HepG2 (cell line): ENCODE results near the gene PLSCR4. TPM values are rescaled to one million over a fixed set of nuclear protein-coding genes. Genes with fewer than 3 reads are reported as not detected.

ENCODE experiments used
- ATAC-seq: fragments of 200-7000 bp; cut with Tn5 transposase; 3 replicates; pipeline ENCODE4 v1.9.1; 2020; ENCODE audit warnings: mild to moderate bottlenecking, moderate library complexity
- BruUV-seq: library from RNA; stranded (reverse); fragments of 400-500 nt; replicated peaks from 2 replicates; lab custom pipeline; 2021; lab: Mats Ljungman, UMichigan
- CTCF ChIA-PET: fragments of 300-600 bp; formaldehyde crosslinking; extraction: SDS; loops from one replicate; lab custom pipeline; 2021; ENCODE audit warnings: low total read pairs, inconsistent platforms, low intra/inter-chr PET ratio; lab: Yijun Ruan, JAX
- POLR2A ChIA-PET: fragments of 350-600 bp; sonication (Branson Sonifier 250); formaldehyde crosslinking; loops from one replicate; lab custom pipeline; 2020; ENCODE audit warnings: antibody characterized with exemption, inconsistent platforms; lab: Yijun Ruan, JAX
- DNase-seq: peaks from one replicate; pipeline ENCODE4 v3.0.0-alpha.2; 2015; ENCODE audit warnings: low spot score
- FAIRE-seq: peaks from 3 replicates; lab custom pipeline; 2011; peaks lifted over from hg19 to GRCh38; lab: Jason Lieb, UNC
- H2AFZ ChIP-seq: one replicate; pipeline ENCODE4 v1.6.1; 2011; ENCODE audit warnings: low read length, inconsistent platforms
- H3K27ac ChIP-seq: fragments of 300-600 bp; 3 replicates; pipeline ENCODE4 v1.8.0; 2011; ENCODE audit warnings: mixed run types, mild to moderate bottlenecking, mixed read lengths, low read length, inconsistent platforms; ENCODE audit not compliant: insufficient read depth; ENCODE audit errors: extremely low read length
- H3K27me3 ChIP-seq, 2 experiments: fragments of 200-600 bp in 1 of 2; 2 replicates in 1 of 2; 3 replicates in 1 of 2; pipeline versions ENCODE4 v1.6.0 to v1.8.0; 2011; ENCODE audit warnings: low read length in 2 of 2, mild to moderate bottlenecking in 2 of 2, moderate library complexity in 2 of 2, inconsistent platforms in 1 of 2; ENCODE audit not compliant: insufficient read depth in 2 of 2, control insufficient read depth in 1 of 2
- H3K36me3 ChIP-seq, 2 experiments: fragments of 200-600 bp in 1 of 2; replicated peaks in 1 of 2; 2 replicates in 1 of 2; 3 replicates in 1 of 2; pipeline versions ENCODE4 v1.5.1 to v1.8.0; 2011; ENCODE audit warnings: low read length in 2 of 2, inconsistent platforms in 1 of 2; ENCODE audit not compliant: insufficient read depth in 2 of 2, control insufficient read depth in 1 of 2
- H3K4me1 ChIP-seq: 2 replicates; pipeline ENCODE4 v1.5.1; 2012; ENCODE audit warnings: low read length, inconsistent platforms; ENCODE audit not compliant: insufficient read depth
- H3K4me2 ChIP-seq: 2 replicates; pipeline ENCODE4 v1.6.0; 2011; ENCODE audit warnings: low read depth, low read length, inconsistent platforms
- H3K4me3 ChIP-seq, 3 experiments: fragments of 200-600 bp in 1 of 3; sonication (generic), shearing (Covaris generic) in 1 of 3; replicated peaks in 1 of 3; 2 replicates each; pipeline ENCODE4 v1.5.1; 2011 to 2016; ENCODE audit warnings: low read length in 3 of 3, inconsistent platforms in 2 of 3, low read depth in 2 of 3, mild to moderate bottlenecking in 2 of 3, control low read depth in 1 of 3, mixed read lengths in 1 of 3; ENCODE audit not compliant: insufficient read depth in 1 of 3
- H3K79me2 ChIP-seq: one replicate; pipeline ENCODE4 v1.6.1; 2011; ENCODE audit warnings: low read length, inconsistent platforms; ENCODE audit not compliant: insufficient read depth
- H3K9ac ChIP-seq: 2 replicates; pipeline ENCODE4 v1.6.0; 2011; ENCODE audit warnings: mild to moderate bottlenecking, low read depth, low read length, inconsistent platforms; ENCODE audit not compliant: insufficient read depth
- H3K9me3 ChIP-seq: 2 replicates; pipeline ENCODE4 v1.5.1; 2012; ENCODE audit warnings: mild to moderate bottlenecking, low read length
- H4K20me1 ChIP-seq: 2 replicates; pipeline ENCODE4 v1.6.0; 2011; ENCODE audit warnings: inconsistent platforms, mild to moderate bottlenecking, low read length, moderate library complexity; ENCODE audit not compliant: insufficient read depth
- BHLHE40 ChIP-seq: IDR thresholded peaks from 2 replicates; pipeline ENCODE4 v1.6.1; 2011; ENCODE audit warnings: low read length, improper control_type of control experiment
- CENPT ChIP-seq: sonication (generic); formaldehyde crosslinking; IDR thresholded peaks from 2 replicates; pipeline ENCODE4 v1.8.0; 2022; ENCODE audit warnings: low read depth, mild to moderate bottlenecking, moderate library complexity, missing genetic modification reagents
- MAFF ChIP-seq: IDR thresholded peaks from 2 replicates; pipeline ENCODE4 v1.6.1; 2011; ENCODE audit warnings: low read depth, low read length, improper control_type of control experiment
- MAFK ChIP-seq, 2 experiments: IDR thresholded peaks in 1 of 2; conservative IDR thresholded peaks in 1 of 2; 2 replicates each; pipeline ENCODE4 v1.6.1; 2011; ENCODE audit warnings: improper control_type of control experiment in 2 of 2, low read length in 2 of 2
- NKX3-1 ChIP-seq: sonication (generic); formaldehyde crosslinking; IDR thresholded peaks from 2 replicates; pipeline ENCODE4 v1.5.0; 2020; ENCODE audit warnings: missing genetic modification reagents
- ONECUT2 ChIP-seq: sonication (generic); formaldehyde crosslinking; IDR thresholded peaks from 2 replicates; pipeline ENCODE4 v1.4.0; 2020; ENCODE audit warnings: missing genetic modification reagents
- RCOR2 ChIP-seq: IDR thresholded peaks from 2 replicates; pipeline ENCODE4 v1.6.1; 2016; ENCODE audit warnings: missing biosample characterization, missing genetic modification reagents
- RNF219 ChIP-seq: sonication (generic); formaldehyde crosslinking; IDR thresholded peaks from 2 replicates; pipeline ENCODE4 v1.5.0; 2020; ENCODE audit warnings: mild to moderate bottlenecking, missing genetic modification reagents
- ZBTB21 ChIP-seq: sonication (generic); formaldehyde crosslinking; IDR thresholded peaks from 2 replicates; pipeline ENCODE4 v1.4.0; 2020; ENCODE audit warnings: missing genetic modification reagents
- ZFP41 ChIP-seq: sonication (generic); formaldehyde crosslinking; IDR thresholded peaks from 2 replicates; pipeline ENCODE4 v1.4.0; 2020; ENCODE audit warnings: mild to moderate bottlenecking, missing genetic modification reagents, borderline replicate concordance
- ZNF24 ChIP-seq: fragments of 450-650 bp; IDR thresholded peaks from 2 replicates; pipeline ENCODE4 v1.6.1; 2017; ENCODE audit warnings: antibody characterized with exemption, mild to moderate bottlenecking
- ZNF615 ChIP-seq: sonication (generic); formaldehyde crosslinking; IDR thresholded peaks from 2 replicates; pipeline ENCODE4 v1.5.0; 2020; ENCODE audit warnings: mild to moderate bottlenecking, missing genetic modification reagents, borderline replicate concordance
- ZNF674 ChIP-seq: sonication (generic); formaldehyde crosslinking; IDR thresholded peaks from 2 replicates; pipeline ENCODE4 v1.5.0; 2020; ENCODE audit warnings: low read depth, mild to moderate bottlenecking, missing genetic modification reagents
- in situ Hi-C: cut with HindIII; loops from 2 replicates; pipeline ENCODE4 v1.10.0; 2017; ENCODE audit warnings: low pct_unique_long_range_greater_than_20kb; ENCODE audit not compliant: extremely low pct_ligation_motif_present
- intact Hi-C: fragments of 100-400 bp; cut with micrococcal nuclease; formaldehyde crosslinking; loops from one replicate; pipeline ENCODE4 v1.10.0; 2022; ENCODE audit not compliant: unreplicated experiment
- polyA plus RNA-seq, 8 experiments: library from polyadenylated mRNA; depleted of rRNA in 3 of 8; stranded (reverse) in 7 of 8; unstranded in 1 of 8; fragments of >200 nt; fragmentation: Illumina TruSeq in 4 of 8; extraction: Trizol in 4 of 8; gene quantifications; 2 replicates each; pipeline versions ENCODE4 v1.2.1 to v1.2.3, GENCODE V29; 2011 to 2016; ENCODE audit warnings: low read depth in 4 of 8, missing spikeins in 1 of 8, mixed read lengths in 1 of 8; ENCODE audit not compliant: insufficient read depth in 1 of 8
- total RNA-seq, 5 experiments: library from RNA; depleted of rRNA; stranded (reverse); fragments of >200 nt; fragmentation: Illumina TruSeq; extraction: Trizol; gene quantifications; 2 replicates each; pipeline ENCODE4 v1.2.3, GENCODE V29; 2016; ENCODE audit warnings: low read depth in 1 of 5
- TF ChIP-seq, protein P1 (sequence below): sonication (generic); formaldehyde crosslinking; IDR thresholded peaks from 2 replicates; pipeline ENCODE4 v1.9.0; 2022; ENCODE audit warnings: missing genetic modification reagents, mild to moderate bottlenecking, borderline replicate concordance

The PLSCR4 gene
- total and polyA plus RNA-seq, 2 of the 13 experiments (the other 11 are each of a cell fraction or from before 2014, with no cell fraction given) = 1.5 to 59.0 TPM

GRCh38 chr3:146273721-146274407 lies 23.0 kb upstream of the PLSCR4 start (continued):
- TF ChIP-seq RNF219 (CRISPR knock-in tag) = no peak
- TF ChIP-seq RCOR2 (CRISPR knock-in tag) = no peak
- TF ChIP-seq BHLHE40 = no peak
- TF ChIP-seq ZFP41 = no peak

- ATAC-seq (no peak), FAIRE-seq (no peak), DNase-seq (no peak)
- POLR2A ChIA-PET = no interaction called here
- in situ Hi-C loops (no loop called here), intact Hi-C loops (no loop called here)
- Histone ChIP-seq H3K36me3 (no peaks in the 10 kb centered on the region), H3K9ac (no peak overlapping the region), H3K9me3 (no peaks in the 10 kb centered on the region), H3K4me2 (no peak overlapping the region), H3K27ac (no peak overlapping the region), H4K20me1 (no peaks in the 10 kb centered on the region), H3K4me3 (no peak overlapping the region), H3K27me3 (no peaks in the 10 kb centered on the region; a peak in 1 of 5 replicates), H2AFZ (no peak overlapping the region), H3K4me1 (no peaks in the 10 kb centered on the region), H3K79me2 (no peaks in the 10 kb centered on the region)
- CTCF ChIA-PET = no interaction called here
- no TSS peak for BruUV-seq
- no peak for TF ChIP-seq ZNF674
- TF ChIP-seq ZNF615 (CRISPR knock-in tag) = no peak
- TF ChIP-seq ONECUT2 (CRISPR knock-in tag) = no peak
- peak; percentile 27; the same call in 1 of the 2 replicates for TF ChIP-seq MAFF
- TF ChIP-seq, protein P1, sequence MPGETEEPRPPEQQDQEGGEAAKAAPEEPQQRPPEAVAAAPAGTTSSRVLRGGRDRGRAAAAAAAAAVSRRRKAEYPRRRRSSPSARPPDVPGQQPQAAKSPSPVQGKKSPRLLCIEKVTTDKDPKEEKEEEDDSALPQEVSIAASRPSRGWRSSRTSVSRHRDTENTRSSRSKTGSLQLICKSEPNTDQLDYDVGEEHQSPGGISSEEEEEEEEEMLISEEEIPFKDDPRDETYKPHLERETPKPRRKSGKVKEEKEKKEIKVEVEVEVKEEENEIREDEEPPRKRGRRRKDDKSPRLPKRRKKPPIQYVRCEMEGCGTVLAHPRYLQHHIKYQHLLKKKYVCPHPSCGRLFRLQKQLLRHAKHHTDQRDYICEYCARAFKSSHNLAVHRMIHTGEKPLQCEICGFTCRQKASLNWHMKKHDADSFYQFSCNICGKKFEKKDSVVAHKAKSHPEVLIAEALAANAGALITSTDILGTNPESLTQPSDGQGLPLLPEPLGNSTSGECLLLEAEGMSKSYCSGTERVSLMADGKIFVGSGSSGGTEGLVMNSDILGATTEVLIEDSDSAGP (CRISPR knock-in tag) = no peak
- no peak for TF ChIP-seq ZNF24
- TF ChIP-seq CENPT (CRISPR knock-in tag) = no peak
- no peak for TF ChIP-seq ZBTB21
- TF ChIP-seq NKX3-1 (CRISPR knock-in tag) = no peak
- peak; percentile 58 to 73 for TF ChIP-seq MAFK (conservative IDR thresholded peaks at IDR 0.05 in 1 of 2, IDR thresholded peaks at IDR 0.05 in 1 of 2; ENCODE audit: low read length in 2 of 2)
- TF ChIP-seq, all 625 proteins: peak for 2
Observed at GRCh38 chr3:146271180-146271579, 20.3 kb upstream of the PLSCR4 start.
